Stomach (tissue), 9 donors: Measurements from ENCODE around the gene OGG1. TPM values are rescaled to one million over a fixed set of nuclear protein-coding genes. Genes with fewer than 3 reads are reported as not detected.

ENCODE experiments used
- DNase-seq, 2 donors: peaks; one replicate each; pipeline versions ENCODE4 v3.0.0 to v3.0.0-alpha.2; 2013 to 2019
- H3K27ac ChIP-seq, 5 donors: fragments of 200-600 bp in 4 of 5; sonication (generic) in 4 of 5; one replicate each; pipeline ENCODE4 v1.5.1; 2013 to 2019; ENCODE audit warnings: mild to moderate bottlenecking in 1 of 5, moderate library complexity in 1 of 5
- H3K27me3 ChIP-seq, 3 donors: fragments of 200-600 bp; sonication (generic); one replicate each; pipeline ENCODE4 v1.5.1; 2017 to 2019; ENCODE audit warnings: mixed run types in 1 of 3
- H3K36me3 ChIP-seq, 4 donors: fragments of 200-600 bp; sonication (generic); 1 replicate in 3 of 4; 2 replicates in 1 of 4; pipeline ENCODE4 v1.5.1; 2016 to 2019
- H3K4me1 ChIP-seq, 4 donors: fragments of 200-600 bp; sonication (generic); one replicate each; pipeline ENCODE4 v1.5.1; 2016 to 2019
- H3K4me3 ChIP-seq, 4 donors: fragments of 200-600 bp; sonication (generic) in 3 of 4; one replicate each; pipeline ENCODE4 v1.5.1; 2016 to 2019; ENCODE audit warnings: mild to moderate bottlenecking in 1 of 4
- H3K9me3 ChIP-seq, 4 donors: fragments of 200-600 bp; sonication (generic); one replicate each; pipeline ENCODE4 v1.5.1; 2016 to 2019
- EP300 ChIP-seq: sonication (generic); formaldehyde crosslinking; IDR thresholded peaks from one replicate; pipeline ENCODE4 v1.6.1; 2017; ENCODE audit warnings: antibody characterized with exemption
- POLR2A ChIP-seq, 4 donors: fragments of 450-650 bp; IDR thresholded peaks; one replicate each; pipeline ENCODE4 v1.6.1; 2016; ENCODE audit warnings: antibody characterized with exemption in 4 of 4, control low read depth in 2 of 4, mild to moderate bottlenecking in 1 of 4, moderate library complexity in 1 of 4
- POLR2AphosphoS5 ChIP-seq, 3 donors: sonication (generic); formaldehyde crosslinking; IDR thresholded peaks; one replicate each; pipeline ENCODE4 v1.6.1; 2016; ENCODE audit warnings: antibody characterized with exemption in 3 of 3
- WGBS, 5 donors: extraction: QIAGEN DNeasy Blood & Tissue Kit in 3 of 5; methylation state at CpG; one replicate each; pipeline versions ENCODE4 v1.1.5 to v1.1.7; 2013 to 2018; 5-methylcytosine and 5-hydroxymethylcytosine counted together
- intact Hi-C: fragments of 100-400 bp; cut with DNase I; formaldehyde crosslinking; loops from one replicate; pipeline ENCODE4 v1.15.1; 2023; ENCODE audit warnings: low total_unique reads
- polyA plus RNA-seq, 3 donors: library from polyadenylated mRNA; stranded (reverse); fragments of 200-250 nt; gene quantifications; one replicate each; pipeline ENCODE4 v1.2.3, GENCODE V29; 2013
- total RNA-seq, 5 donors: library from RNA; depleted of rRNA; stranded (reverse); fragments of >200 nt; gene quantifications; one replicate each; pipeline versions ENCODE4 v1.1.0 to v1.2.3, GENCODE V29; 2014 to 2016
- TF ChIP-seq, protein P1 (sequence below), 7 experiments: fragments of 450-650 bp in 4 of 7; fragments of 200-600 bp in 3 of 7; sonication (generic) in 3 of 7; IDR thresholded peaks; one replicate each; pipeline ENCODE4 v1.5.1; 2016 to 2019; ENCODE audit warnings: antibody characterized with exemption in 7 of 7, control low read depth in 2 of 7, mild to moderate bottlenecking in 1 of 7
- donor health status: healthy with polysubstance abuse.
- donor health status: Bipolar disorder and iron deficiency.
- donor health status: healthy.

OGG1 gene
- total and polyA plus RNA-seq, 8 donors = 7.6 to 54.5 (median 17.5) TPM

DNA sequence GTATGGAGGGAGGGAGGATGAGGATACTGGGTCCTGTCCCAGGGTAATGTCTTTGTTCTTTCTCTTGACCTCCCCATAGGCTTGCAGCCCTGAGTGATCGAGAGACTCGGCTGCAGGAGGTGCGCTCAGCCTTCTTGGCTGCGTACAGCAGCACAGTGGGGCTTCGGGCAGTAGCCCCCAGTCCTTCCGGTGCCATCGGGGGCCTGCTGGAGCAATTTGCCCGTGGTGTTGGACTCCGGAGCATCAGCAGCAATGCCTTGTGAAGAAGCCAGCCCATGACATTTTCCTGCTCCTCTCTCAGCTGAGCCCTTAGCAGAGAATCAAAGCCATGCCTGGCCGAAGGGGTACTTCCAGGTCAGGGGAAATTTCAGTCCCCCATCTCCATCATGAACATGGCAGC is 48.0 kb upstream of the OGG1 start:
- H3K27me3 ChIP-seq = peaks cover 6 to 31% (median 20%) of the 10 kb centered on the region in 3 donors
- no peaks in the 10 kb centered on the region for H3K9me3 ChIP-seq
- TF ChIP-seq EP300 (no peak), POLR2AphosphoS5 (IDR thresholded peaks at IDR 0.05) (no peak), POLR2A (IDR thresholded peaks at IDR 0.05) (no peak)
- TF ChIP-seq, protein P1, sequence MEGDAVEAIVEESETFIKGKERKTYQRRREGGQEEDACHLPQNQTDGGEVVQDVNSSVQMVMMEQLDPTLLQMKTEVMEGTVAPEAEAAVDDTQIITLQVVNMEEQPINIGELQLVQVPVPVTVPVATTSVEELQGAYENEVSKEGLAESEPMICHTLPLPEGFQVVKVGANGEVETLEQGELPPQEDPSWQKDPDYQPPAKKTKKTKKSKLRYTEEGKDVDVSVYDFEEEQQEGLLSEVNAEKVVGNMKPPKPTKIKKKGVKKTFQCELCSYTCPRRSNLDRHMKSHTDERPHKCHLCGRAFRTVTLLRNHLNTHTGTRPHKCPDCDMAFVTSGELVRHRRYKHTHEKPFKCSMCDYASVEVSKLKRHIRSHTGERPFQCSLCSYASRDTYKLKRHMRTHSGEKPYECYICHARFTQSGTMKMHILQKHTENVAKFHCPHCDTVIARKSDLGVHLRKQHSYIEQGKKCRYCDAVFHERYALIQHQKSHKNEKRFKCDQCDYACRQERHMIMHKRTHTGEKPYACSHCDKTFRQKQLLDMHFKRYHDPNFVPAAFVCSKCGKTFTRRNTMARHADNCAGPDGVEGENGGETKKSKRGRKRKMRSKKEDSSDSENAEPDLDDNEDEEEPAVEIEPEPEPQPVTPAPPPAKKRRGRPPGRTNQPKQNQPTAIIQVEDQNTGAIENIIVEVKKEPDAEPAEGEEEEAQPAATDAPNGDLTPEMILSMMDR (IDR thresholded peaks at IDR 0.05) = no peak
- peaks cover 15 to 66% (median 64%) of the 10 kb centered on the region in 4 donors for H3K36me3 ChIP-seq
- intact Hi-C loops = no loop called here
- no peak overlapping the region for H3K4me3 ChIP-seq
- peaks cover 16 to 21% (median 17%) of the 10 kb centered on the region in 4 donors for H3K4me1 ChIP-seq
- no peak overlapping the region for H3K27ac ChIP-seq
- 96 to 99% (median 97%) methylated on average over 8 to 10 of the region's 10 CpGs for WGBS, 5 donors
- DNase-seq = no peak

DNA sequence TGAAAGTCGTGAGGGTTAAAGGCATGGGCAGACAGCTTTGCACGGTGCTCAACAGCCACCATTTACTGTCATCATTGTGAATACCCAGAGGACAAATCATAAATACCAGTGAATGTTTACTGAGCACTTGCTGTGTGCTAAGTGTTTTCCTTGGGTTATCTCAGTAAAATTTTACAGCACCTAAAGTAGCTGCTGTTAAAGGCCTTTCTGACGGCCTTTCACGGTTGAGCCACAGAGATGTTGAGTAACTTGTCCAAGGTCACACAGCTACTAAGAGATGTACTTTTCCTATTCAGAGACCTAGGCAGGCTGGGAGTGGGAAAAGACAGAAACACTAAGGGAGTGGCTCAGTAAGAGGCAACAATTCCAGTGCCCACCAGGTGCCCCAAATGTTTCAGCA is 46.5 kb upstream of the OGG1 start:
- DNase-seq = no peak
- peaks cover 4 to 50% (median 49%) of the 10 kb centered on the region in 4 donors for H3K36me3 ChIP-seq
- peaks cover 6 to 31% (median 20%) of the 10 kb centered on the region in 3 donors for H3K27me3 ChIP-seq
- no peaks in the 10 kb centered on the region for H3K9me3 ChIP-seq
- peaks cover 16 to 21% (median 17%) of the 10 kb centered on the region in 4 donors for H3K4me1 ChIP-seq
- TF ChIP-seq, protein P1 (IDR thresholded peaks at IDR 0.05) = no peak
- no peak for TF ChIP-seq POLR2A (IDR thresholded peaks at IDR 0.05)
- TF ChIP-seq EP300 = no peak
- 85 to 96% (median 87%) methylated on average over 4 of the region's 4 CpGs for WGBS, 5 donors
- no peak overlapping the region for H3K27ac ChIP-seq
- H3K4me3 ChIP-seq = peak overlapping the region in 1 of 4 donors; percentile 47
- intact Hi-C loops = no loop called here

DNA sequence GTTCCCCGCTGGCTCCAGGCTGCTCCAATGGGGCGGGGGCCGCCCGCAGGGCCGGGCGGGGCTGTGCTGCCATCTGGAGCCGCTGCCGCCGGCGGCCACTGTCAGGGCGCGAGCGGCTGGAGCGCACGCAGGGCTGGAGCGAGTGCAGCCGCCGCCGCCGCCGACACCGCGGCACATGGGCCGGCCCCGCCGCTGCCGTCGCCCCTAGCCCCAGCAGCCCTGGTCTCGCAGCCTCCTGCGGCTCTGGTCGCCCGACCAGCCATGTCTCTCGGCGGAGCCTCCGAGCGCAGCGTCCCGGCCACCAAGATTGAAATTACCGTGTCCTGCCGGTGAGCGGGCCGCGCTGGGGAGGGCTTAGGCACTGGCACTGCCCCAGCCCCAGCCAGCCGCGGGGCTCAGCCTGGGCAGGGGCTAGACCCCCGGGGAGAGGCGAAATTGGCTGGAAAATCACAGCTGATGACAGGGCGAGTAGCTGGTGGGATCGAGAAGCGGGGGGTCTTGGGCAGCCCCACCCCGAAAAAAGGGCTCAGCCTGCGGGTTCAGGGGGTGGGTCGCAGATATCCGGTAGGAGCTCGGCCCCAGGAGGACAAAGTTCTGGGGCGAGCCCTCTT is 45.9 kb upstream of the OGG1 start, which contains the start of gene CPNE9:
CPNE9 (plus strand) TSS at position 98 of the 611 bp plus-strand sequence; CDS start at position 262, 164 bp downstream.
- H3K27ac ChIP-seq = no peak within 1 kb of the TSS
- H3K4me1 ChIP-seq = peaks cover 16 to 21% (median 17%) of the 10 kb centered on the region in 4 donors
- H3K27me3 ChIP-seq = peaks cover 6 to 31% (median 20%) of the 10 kb centered on the region in 3 donors
- WGBS, 5 donors = 2 to 6% (median 3%) methylated on average over 32 to 56 of the region's 56 CpGs
- H3K9me3 ChIP-seq = no peaks in the 10 kb centered on the region
- TF ChIP-seq EP300 (no peak), POLR2AphosphoS5 (IDR thresholded peaks at IDR 0.05) (no peak), POLR2A (IDR thresholded peaks at IDR 0.05) (no peak)
- TF ChIP-seq, protein P1 (IDR thresholded peaks at IDR 0.05) = no peak
- DNase-seq = peak in 1 of 2 donors; percentile 33
- intact Hi-C loops = no loop called here
- H3K4me3 ChIP-seq = peak within 1 kb of the TSS; percentile 33 to 47 (median 40)
- H3K36me3 ChIP-seq = peaks cover 0 to 44% (median 43%) of the 10 kb centered on the region in 4 donors

DNA sequence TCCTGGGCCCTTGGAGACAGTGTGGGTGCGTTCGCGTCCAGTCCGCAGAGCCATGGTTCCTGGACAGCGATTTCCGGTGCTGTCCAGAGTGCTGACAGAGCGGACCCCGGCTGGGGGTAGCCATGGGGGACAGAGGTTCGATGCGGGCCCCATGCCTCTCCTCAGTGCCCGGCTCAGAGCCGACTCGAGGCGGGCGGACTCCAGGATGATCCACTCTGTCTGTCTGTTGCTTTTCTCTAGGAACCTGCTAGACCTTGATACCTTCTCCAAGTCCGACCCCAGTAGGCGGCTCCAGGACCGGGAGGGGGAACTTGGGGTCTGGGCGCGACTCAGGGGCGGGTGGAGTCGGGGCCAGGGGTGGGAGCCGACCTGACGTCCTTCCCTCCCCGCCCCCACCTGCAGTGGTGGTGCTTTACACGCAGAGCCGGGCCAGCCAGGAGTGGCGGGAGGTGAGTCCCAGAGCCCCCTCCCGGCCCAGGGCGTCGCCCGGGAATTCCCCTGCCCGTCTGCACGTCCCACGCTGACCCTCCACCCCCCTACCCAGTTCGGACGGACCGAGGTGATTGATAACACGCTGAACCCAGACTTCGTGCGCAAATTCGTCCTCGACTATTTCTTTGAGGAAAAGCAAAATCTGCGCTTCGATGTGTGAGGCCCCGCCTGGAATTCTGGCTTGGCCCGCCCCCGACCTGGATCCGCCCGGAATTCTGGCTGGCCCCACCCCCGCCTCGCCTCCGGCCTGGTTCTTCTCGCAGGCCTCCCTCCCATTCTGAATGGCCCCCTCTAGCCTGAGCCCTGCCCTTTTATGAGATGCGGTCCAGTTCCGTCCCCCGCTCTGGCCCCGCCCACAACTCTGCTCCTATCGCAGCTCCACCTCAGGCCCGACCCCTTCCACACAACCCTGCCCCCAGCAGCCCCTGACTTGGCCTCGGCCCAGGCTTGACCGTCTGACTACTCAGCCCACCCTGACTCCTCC is 45.1 kb upstream of the OGG1 start:
- H3K4me1 ChIP-seq = peaks cover 16 to 21% (median 17%) of the 10 kb centered on the region in 4 donors
- H3K4me3 ChIP-seq = peak overlapping the region; percentile 33 to 47 (median 40)
- intact Hi-C loops = no loop called here
- no peak for TF ChIP-seq EP300
- TF ChIP-seq, protein P1 (IDR thresholded peaks at IDR 0.05) = no peak
- TF ChIP-seq POLR2A (IDR thresholded peaks at IDR 0.05) = no peak
- no peak for TF ChIP-seq POLR2AphosphoS5 (IDR thresholded peaks at IDR 0.05)
- WGBS, 5 donors = 2 to 6% (median 3%) methylated on average over 35 to 62 of the region's 62 CpGs
- peaks cover 0 to 36% (median 35%) of the 10 kb centered on the region in 4 donors for H3K36me3 ChIP-seq
- peak; percentile 28 to 76 for DNase-seq
- H3K9me3 ChIP-seq = no peaks in the 10 kb centered on the region
- no peak overlapping the region for H3K27ac ChIP-seq
- H3K27me3 ChIP-seq = peaks cover 6 to 31% (median 20%) of the 10 kb centered on the region in 3 donors
